GM23338 (cell line): Measurements from ENCODE around the gene PSMD8. TPM values are rescaled to one million over a fixed set of nuclear protein-coding genes. Genes with fewer than 3 reads are reported as not detected.

Source experiments
- ATAC-seq: fragments of 200-7000 bp; cut with Tn5 transposase; 3 replicates; pipeline ENCODE4 v1.9.1; 2020
- DNase-seq: peaks from one replicate; pipeline ENCODE4 v3.0.0-alpha.2; 2015; ENCODE audit warnings: low spot score
- H2AFZ ChIP-seq: fragments of 200-600 bp; sonication (generic); 2 replicates; pipeline ENCODE4 v1.8.0; 2016; ENCODE audit warnings: antibody characterized with exemption, mild to moderate bottlenecking, moderate library complexity
- H3F3A ChIP-seq: fragments of 200-600 bp; sonication (generic); replicated peaks from 2 replicates; pipeline ENCODE4 v1.8.0; 2017; ENCODE audit warnings: antibody characterized with exemption, mixed run types, low read depth
- H3K27ac ChIP-seq: fragments of 200-600 bp; sonication (generic); 2 replicates; pipeline ENCODE4 v1.6.1; 2016; ENCODE audit warnings: low read depth
- H3K27me3 ChIP-seq: fragments of 200-600 bp; sonication (generic); 2 replicates; pipeline ENCODE4 v1.8.0; 2016; ENCODE audit warnings: mild to moderate bottlenecking, mixed run types, moderate library complexity; ENCODE audit not compliant: insufficient read depth
- H3K36me3 ChIP-seq: fragments of 200-600 bp; sonication (generic); 2 replicates; pipeline ENCODE4 v1.8.0; 2016; ENCODE audit warnings: mild to moderate bottlenecking; ENCODE audit not compliant: insufficient read depth
- H3K4me1 ChIP-seq: fragments of 200-600 bp; sonication (generic); 2 replicates; pipeline ENCODE4 v1.8.0; 2016; ENCODE audit warnings: mild to moderate bottlenecking, moderate library complexity; ENCODE audit not compliant: insufficient read depth
- H3K4me2 ChIP-seq: fragments of 200-600 bp; sonication (generic); 2 replicates; pipeline ENCODE4 v1.7.1; 2017; ENCODE audit warnings: mixed run types
- H3K4me3 ChIP-seq: fragments of 200-600 bp; sonication (generic); 2 replicates; pipeline ENCODE4 v1.6.1; 2016; ENCODE audit warnings: mixed run types
- H3K79me2 ChIP-seq: fragments of 200-600 bp; sonication (generic); replicated peaks from 2 replicates; pipeline ENCODE4 v1.8.0; 2017; ENCODE audit warnings: mild to moderate bottlenecking; ENCODE audit not compliant: insufficient read depth
- H3K9me2 ChIP-seq: fragments of 200-600 bp; sonication (generic); 2 replicates; pipeline ENCODE4 v1.8.0; 2017; ENCODE audit not compliant: insufficient read depth
- H4K20me1 ChIP-seq: fragments of 200-600 bp; sonication (generic); replicated peaks from 2 replicates; pipeline ENCODE4 v1.8.0; 2017; ENCODE audit warnings: mild to moderate bottlenecking; ENCODE audit not compliant: insufficient read depth
- H3K27ac Mint-ChIP-seq: 2 replicates; pipeline ENCODE4 v1.8.0; 2020; ENCODE audit warnings: inconsistent platforms, mild to moderate bottlenecking, moderate library complexity, mixed read lengths
- H3K27me3 Mint-ChIP-seq: 3 replicates; pipeline ENCODE4 v1.8.0; 2022; ENCODE audit warnings: low read depth, mild to moderate bottlenecking, moderate library complexity, mixed read lengths, inconsistent platforms; ENCODE audit not compliant: insufficient read depth, poor library complexity
- H3K36me3 Mint-ChIP-seq: 3 replicates; pipeline ENCODE4 v1.8.0; 2021; ENCODE audit warnings: low read depth, mild to moderate bottlenecking, inconsistent platforms, moderate library complexity, mixed read lengths
- H3K4me1 Mint-ChIP-seq: 3 replicates; pipeline ENCODE4 v1.8.0; 2020; ENCODE audit warnings: mild to moderate bottlenecking, inconsistent platforms, mixed read lengths
- H3K4me3 Mint-ChIP-seq: 3 replicates; pipeline ENCODE4 v1.8.0; 2021; ENCODE audit warnings: moderate library complexity, mild to moderate bottlenecking, inconsistent platforms, mixed read lengths
- H3K9me3 Mint-ChIP-seq: 3 replicates; pipeline ENCODE4 v1.8.0; 2020; ENCODE audit warnings: moderate library complexity, mild to moderate bottlenecking, inconsistent platforms, mixed read lengths
- CREB1 ChIP-seq: fragments of 250-450 bp; sonication (Bioruptor Pico); IDR thresholded peaks from 2 replicates; pipeline ENCODE4 v1.5.0; 2020; ENCODE audit warnings: low read depth, mild to moderate bottlenecking, moderate library complexity
- CTCF ChIP-seq, 2 experiments: fragments of 200-600 bp in 1 of 2; sonication (generic) in 1 of 2; conservative IDR thresholded peaks; 2 replicates each; pipeline versions ENCODE4 v1.5.1 to v1.6.1; 2016 to 2017; ENCODE audit warnings: antibody characterized with exemption in 2 of 2, low read depth in 2 of 2, mild to moderate bottlenecking in 2 of 2, moderate library complexity in 1 of 2
- ETS1 ChIP-seq: IDR thresholded peaks from 2 replicates; pipeline ENCODE4 v1.6.1; 2016; ENCODE audit warnings: antibody characterized with exemption
- EZH2 ChIP-seq: fragments of 200-600 bp; sonication (generic); IDR thresholded peaks from one replicate; pipeline ENCODE4 v1.8.0; 2017; ENCODE audit warnings: antibody characterized with exemption, mild to moderate bottlenecking, low read depth; ENCODE audit not compliant: unreplicated experiment
- EZH2phosphoT487 ChIP-seq: fragments of 200-600 bp; sonication (generic); IDR thresholded peaks from one replicate; pipeline ENCODE4 v1.8.1; 2018; ENCODE audit warnings: antibody characterized with exemption; ENCODE audit not compliant: unreplicated experiment
- JUNB ChIP-seq: IDR thresholded peaks from one replicate; pipeline ENCODE4 v1.6.1; 2016; ENCODE audit warnings: antibody characterized with exemption; ENCODE audit not compliant: unreplicated experiment
- NANOG ChIP-seq: IDR thresholded peaks from 2 replicates; pipeline ENCODE4 v1.6.1; 2016; ENCODE audit warnings: antibody characterized with exemption, borderline replicate concordance
- POLR2AphosphoS5 ChIP-seq: IDR thresholded peaks from 2 replicates; pipeline ENCODE4 v1.6.1; 2016; ENCODE audit warnings: antibody characterized with exemption, low read depth
- REST ChIP-seq: IDR thresholded peaks from one replicate; pipeline ENCODE4 v1.6.1; 2018; ENCODE audit warnings: antibody characterized with exemption; ENCODE audit not compliant: unreplicated experiment
- STAT1 ChIP-seq: IDR thresholded peaks from one replicate; pipeline ENCODE4 v1.6.1; 2016; ENCODE audit warnings: antibody characterized with exemption; ENCODE audit not compliant: unreplicated experiment
- ZNF114 ChIP-seq: fragments of 250-450 bp; sonication (Bioruptor Pico); IDR thresholded peaks from 2 replicates; pipeline ENCODE4 v1.5.0; 2020; ENCODE audit warnings: mild to moderate bottlenecking, moderate library complexity
- ZNF331 ChIP-seq: fragments of 250-450 bp; sonication (Bioruptor Pico); IDR thresholded peaks from 2 replicates; pipeline ENCODE4 v1.5.0; 2020; ENCODE audit warnings: low read depth, mild to moderate bottlenecking, moderate library complexity
- polyA plus RNA-seq: library from polyadenylated mRNA; unstranded; fragments of >200 nt; fragmentation: Nextera tagmentation; extraction: Ambion mirVana; gene quantifications from 2 replicates; pipeline ENCODE4 v1.2.1, GENCODE V29; 2016
- total RNA-seq: library from RNA; depleted of rRNA; stranded (reverse); fragments of >200 nt; shearing (Covaris generic); gene quantifications from 2 replicates; pipeline ENCODE4 v1.2.3, GENCODE V29; 2014

PSMD8 gene
- total and polyA plus RNA-seq, 2 experiments from 2014 or later, result 129 to 241 TPM

GRCh38 chr19:38412961-38413360 lies 38.6 kb downstream of the PSMD8 start (continued):
- no peak for TF ChIP-seq ETS1
- TF ChIP-seq EZH2, result no peak
- no peak for TF ChIP-seq ZNF114 (CRISPR knock-in tag)
- no peak for TF ChIP-seq CREB1
- TF ChIP-seq POLR2AphosphoS5, result no peak

GRCh38 chr19:38413416-38413815 lies 39.0 kb downstream of the PSMD8 start:
- Histone ChIP-seq H3K79me2 (no peaks in the 10 kb centered on the region), H3K36me3 (no peaks in the 10 kb centered on the region), H2AFZ (no peak overlapping the region), H3K9me2 (no peaks in the 10 kb centered on the region), H3K27me3 (peaks cover 1% of the 10 kb centered on the region; the same call in 1 of the 2 replicates), H3K27ac (no peak overlapping the region), H4K20me1 (no peaks in the 10 kb centered on the region), H3F3A (0 out of 2 replicates have a peak, but pooled peaks cover 6% of the 10 kb centered on the region), H3K4me1 (peaks cover 6% of the 10 kb centered on the region; the same call in 1 of the 2 replicates), H3K4me2 (no peak overlapping the region), H3K4me3 (no peak overlapping the region)
- DNase-seq, result no peak
- H3K4me1 Mint-ChIP-seq, result peaks cover 9% of the 10 kb centered on the region
- no peak overlapping the region for H3K27ac Mint-ChIP-seq
- H3K9me3 Mint-ChIP-seq, result no peaks in the 10 kb centered on the region
- H3K27me3 Mint-ChIP-seq, result peaks cover 12% of the 10 kb centered on the region
- H3K4me3 Mint-ChIP-seq, result no peak overlapping the region
- ATAC-seq, result no peak
- H3K36me3 Mint-ChIP-seq, result peaks cover 2% of the 10 kb centered on the region; the same call in 1 of the 3 replicates
- TF ChIP-seq ZNF114 (CRISPR knock-in tag) (no peak), NANOG (no peak), CTCF (conservative IDR thresholded peaks at IDR 0.05; ENCODE audit: low read depth in 2 of 2) (no peak), ETS1 (no peak), ZNF331 (no peak), STAT1 (no peak), EZH2 (no peak), REST (no peak), EZH2phosphoT487 (no peak), CREB1 (no peak), JUNB (no peak)
